H9 (cell line): Measurements from ENCODE around the gene MDFI. TPM values are rescaled to one million over a fixed set of nuclear protein-coding genes. Genes with fewer than 3 reads are reported as not detected.

Source experiments
- DNase-seq: peaks from one replicate; pipeline ENCODE4 v3.0.0-alpha.2; 2017
- H2AFZ ChIP-seq: one replicate; pipeline ENCODE4 v1.6.1; 2013; ENCODE audit warnings: mild to moderate bottlenecking, low read length, control low read depth, moderate library complexity
- H2AK5ac ChIP-seq: 2 replicates; pipeline ENCODE4 v1.6.1; 2013; ENCODE audit warnings: low read length, control low read depth, mixed read lengths; ENCODE audit not compliant: insufficient read length
- H2BK120ac ChIP-seq: one replicate; pipeline ENCODE4 v1.6.1; 2013; ENCODE audit warnings: low read depth, mild to moderate bottlenecking, low read length, control low read depth, inconsistent platforms; ENCODE audit not compliant: poor library complexity, severe bottlenecking
- H2BK12ac ChIP-seq: 2 replicates; pipeline ENCODE4 v1.6.1; 2013; ENCODE audit warnings: low read length, control low read depth, mixed read lengths, low read depth; ENCODE audit not compliant: insufficient read length
- H2BK15ac ChIP-seq: 2 replicates; pipeline ENCODE4 v1.6.1; 2013; ENCODE audit warnings: low read depth, low read length, control low read depth
- H2BK20ac ChIP-seq: one replicate; pipeline ENCODE4 v1.6.1; 2013; ENCODE audit warnings: low read depth, mild to moderate bottlenecking, low read length, control low read depth, inconsistent platforms; ENCODE audit not compliant: poor library complexity, severe bottlenecking
- H2BK5ac ChIP-seq: 2 replicates; pipeline ENCODE4 v1.6.1; 2013; ENCODE audit warnings: low read length, control low read depth, mixed read lengths; ENCODE audit not compliant: insufficient read length
- H3K14ac ChIP-seq: 2 replicates; pipeline ENCODE4 v1.6.1; 2013; ENCODE audit warnings: low read length, control low read depth; ENCODE audit not compliant: insufficient read depth
- H3K18ac ChIP-seq: 2 replicates; pipeline ENCODE4 v1.6.1; 2013; ENCODE audit warnings: low read depth, mild to moderate bottlenecking, mixed read lengths, low read length, control low read depth; ENCODE audit not compliant: insufficient read length
- H3K23ac ChIP-seq: 2 replicates; pipeline ENCODE4 v1.6.1; 2013; ENCODE audit warnings: low read length, control low read depth, mixed read lengths, low read depth; ENCODE audit not compliant: insufficient read length
- H3K23me2 ChIP-seq: 2 replicates; pipeline ENCODE4 v1.6.1; 2013; ENCODE audit warnings: low read depth, mild to moderate bottlenecking, mixed read lengths, low read length, control low read depth; ENCODE audit not compliant: insufficient read length, poor library complexity, severe bottlenecking
- H3K27ac ChIP-seq: 2 replicates; pipeline ENCODE4 v1.5.1; 2013; ENCODE audit warnings: low read length, control low read depth, mixed read lengths, low read depth; ENCODE audit not compliant: insufficient read length
- H3K27me3 ChIP-seq: 2 replicates; pipeline ENCODE4 v1.6.1; 2013; ENCODE audit warnings: low read length, control low read depth, inconsistent platforms; ENCODE audit not compliant: insufficient read depth
- H3K4ac ChIP-seq: 2 replicates; pipeline ENCODE4 v1.6.1; 2013; ENCODE audit warnings: low read depth, mild to moderate bottlenecking, control low read depth, inconsistent platforms, low read length, moderate library complexity
- H3K4me1 ChIP-seq: 2 replicates; pipeline ENCODE4 v1.6.1; 2013; ENCODE audit warnings: low read length, control low read depth, inconsistent platforms; ENCODE audit not compliant: insufficient read depth
- H3K4me2 ChIP-seq: 2 replicates; pipeline ENCODE4 v1.6.1; 2013; ENCODE audit warnings: low read length, control low read depth, mixed read lengths; ENCODE audit not compliant: insufficient read length, insufficient read depth
- H3K56ac ChIP-seq: 2 replicates; pipeline ENCODE4 v1.6.1; 2013; ENCODE audit warnings: low read depth, mild to moderate bottlenecking, mixed read lengths, low read length, control low read depth; ENCODE audit not compliant: insufficient read length
- H3K79me1 ChIP-seq: 2 replicates; pipeline ENCODE4 v1.6.1; 2013; ENCODE audit warnings: low read depth, mild to moderate bottlenecking, moderate library complexity, low read length, control low read depth, inconsistent platforms; ENCODE audit not compliant: insufficient read depth, poor library complexity, severe bottlenecking
- H3K79me2 ChIP-seq: 2 replicates; pipeline ENCODE4 v1.6.1; 2013; ENCODE audit warnings: low read length, control low read depth, inconsistent platforms; ENCODE audit not compliant: insufficient read depth
- H3K9ac ChIP-seq: 2 replicates; pipeline ENCODE4 v1.6.1; 2013; ENCODE audit warnings: low read length, control low read depth, mixed read lengths; ENCODE audit not compliant: insufficient read length; ENCODE audit errors: extremely low read depth
- H3K9me3 ChIP-seq: one replicate; pipeline ENCODE4 v1.6.1; 2013; ENCODE audit warnings: low read depth, low read length, inconsistent platforms; ENCODE audit not compliant: control insufficient read depth
- H3T11ph ChIP-seq: one replicate; pipeline ENCODE4 v1.6.1; 2013; ENCODE audit warnings: mild to moderate bottlenecking, low read length, control low read depth, inconsistent platforms
- H4K20me1 ChIP-seq: one replicate; pipeline ENCODE4 v1.6.1; 2013; ENCODE audit not compliant: control insufficient read depth, insufficient read length, insufficient read depth
- H4K5ac ChIP-seq: 2 replicates; pipeline ENCODE4 v1.6.1; 2013; ENCODE audit warnings: low read depth, mild to moderate bottlenecking, mixed read lengths, low read length, control low read depth; ENCODE audit not compliant: insufficient read length
- H4K8ac ChIP-seq: replicated peaks from 2 replicates; pipeline ENCODE4 v1.6.1; 2013; ENCODE audit warnings: low read length, control low read depth, mixed read lengths, low read depth; ENCODE audit not compliant: insufficient read length
- H4K91ac ChIP-seq: 2 replicates; pipeline ENCODE4 v1.6.1; 2013; ENCODE audit warnings: low read depth, mild to moderate bottlenecking, moderate library complexity, mixed read lengths, low read length, control low read depth; ENCODE audit not compliant: insufficient read length
- H3K27ac Mint-ChIP-seq, 3 experiments: 2 replicates in 2 of 3; 3 replicates in 1 of 3; pipeline ENCODE4 v1.8.0; 2020 to 2021; ENCODE audit warnings: mixed read lengths in 3 of 3, mild to moderate bottlenecking in 1 of 3, moderate library complexity in 1 of 3
- H3K27me3 Mint-ChIP-seq: 2 replicates; pipeline ENCODE4 v1.8.0; 2021; ENCODE audit warnings: low read depth, mild to moderate bottlenecking, moderate library complexity, mixed read lengths
- H3K36me3 Mint-ChIP-seq, 3 experiments: 2 replicates in 2 of 3; 3 replicates in 1 of 3; pipeline ENCODE4 v1.8.0; 2020 to 2021; ENCODE audit warnings: low read depth in 3 of 3, mixed read lengths in 3 of 3; ENCODE audit not compliant: insufficient read depth in 1 of 3
- H3K4me1 Mint-ChIP-seq, 2 experiments: 2 replicates each; pipeline ENCODE4 v1.8.0; 2020; ENCODE audit warnings: mixed read lengths in 2 of 2
- H3K4me3 Mint-ChIP-seq, 2 experiments: 2 replicates in 1 of 2; 3 replicates in 1 of 2; pipeline ENCODE4 v1.8.0; 2020 to 2021; ENCODE audit warnings: mild to moderate bottlenecking in 2 of 2, mixed read lengths in 2 of 2, moderate library complexity in 1 of 2
- H3K9me3 Mint-ChIP-seq, 2 experiments: 2 replicates in 1 of 2; 3 replicates in 1 of 2; pipeline ENCODE4 v1.8.0; 2020; ENCODE audit warnings: mild to moderate bottlenecking in 2 of 2, mixed read lengths in 2 of 2, moderate library complexity in 1 of 2
- CTCF ChIP-seq: fragments of 200-600 bp; sonication (generic); conservative IDR thresholded peaks from 3 replicates; pipeline ENCODE4 v1.8.0; 2021; ENCODE audit warnings: antibody characterized with exemption, mild to moderate bottlenecking
- WGBS: extraction: QIAGEN DNeasy Blood & Tissue Kit; methylation state at CpG from one replicate; pipeline ENCODE4 v1.1.7; 2013; ENCODE audit warnings: missing lambda C conversion rate, low lambda C conversion rate, mixed read lengths; ENCODE audit not compliant: insufficient read length; ENCODE audit errors: extremely low coverage; 5-methylcytosine and 5-hydroxymethylcytosine counted together
- total RNA-seq: library from RNA; stranded (reverse); gene quantifications from 2 replicates; pipeline ENCODE4 v1.2.1, GENCODE V29; 2021

The MDFI gene
- total RNA-seq, 1 experiment from 2014 or later, result 45.0 TPM

DNA sequence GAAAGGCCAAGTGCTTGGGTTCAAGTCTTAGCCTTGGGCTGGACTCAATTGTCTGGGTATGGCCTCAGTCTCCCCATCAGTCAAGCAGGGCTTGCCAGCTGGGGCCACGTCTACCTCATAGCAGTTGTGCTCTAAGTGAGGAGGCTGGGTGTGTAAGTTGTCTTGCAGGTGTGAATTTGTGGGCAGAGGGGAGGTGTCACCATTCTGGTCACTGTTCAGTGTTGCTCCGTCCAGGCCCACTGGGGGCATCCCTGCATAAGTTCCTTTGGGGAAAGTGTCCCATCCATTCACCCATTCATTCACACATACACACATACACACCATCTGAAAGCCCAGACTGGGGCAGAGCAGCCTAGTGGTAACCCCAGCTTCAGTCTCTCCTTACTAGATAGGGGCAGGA lies 60.8 kb downstream of the MDFI start:
- Histone ChIP-seq H4K20me1 (peaks cover 4% of the 10 kb centered on the region), H2BK15ac (no peak overlapping the region), H2AFZ (no peak overlapping the region), H2BK12ac (no peak overlapping the region), H3K27ac (no peak overlapping the region), H3K4me1 (no peaks in the 10 kb centered on the region), H3T11ph (no peak overlapping the region), H2AK5ac (no peak overlapping the region), H3K18ac (no peak overlapping the region), H3K56ac (no peak overlapping the region), H4K91ac (no peak overlapping the region), H3K9ac (no peak overlapping the region), H3K14ac (no peak overlapping the region), H4K5ac (no peak overlapping the region), H3K23ac (no peak overlapping the region), H3K4ac (no peak overlapping the region), H3K79me2 (no peaks in the 10 kb centered on the region), H3K23me2 (no peaks in the 10 kb centered on the region), H3K27me3 (no peaks in the 10 kb centered on the region), H3K9me3 (no peaks in the 10 kb centered on the region), H2BK5ac (no peak overlapping the region), H2BK120ac (no peak overlapping the region), H3K79me1 (no peaks in the 10 kb centered on the region), H3K4me2 (no peak overlapping the region), H4K8ac (no peak overlapping the region), H2BK20ac (no peak overlapping the region)
- no CpG with 5 or more reads among the region's 2 CpGs for WGBS
- TF ChIP-seq CTCF, result no peak
- H3K9me3 Mint-ChIP-seq, result no peaks in the 10 kb centered on the region
- H3K27me3 Mint-ChIP-seq, result peaks cover 3% of the 10 kb centered on the region
- DNase-seq, result no peak
- no peak overlapping the region; a peak in 2 of 7 replicates for H3K27ac Mint-ChIP-seq
- no peaks in the 10 kb centered on the region; a peak in 1 of 7 replicates for H3K36me3 Mint-ChIP-seq
- no peak overlapping the region for H3K4me3 Mint-ChIP-seq
- peaks cover 20 to 22% of the 10 kb centered on the region in 2 experiments for H3K4me1 Mint-ChIP-seq
